SK-MEL-5 (cell line): ENCODE results near the gene BHLHE23. TPM values are rescaled to one million over a fixed set of nuclear protein-coding genes. Genes with fewer than 3 reads are reported as not detected.

Experiments
- DNase-seq: peaks from one replicate; pipeline ENCODE4 v3.0.0-alpha.2; 2016; ENCODE audit warnings: low read depth, low spot score
- in situ Hi-C: cut with HindIII; loops from 2 replicates; pipeline ENCODE4 v1.10.0; 2016; ENCODE audit warnings: low sequenced_read_pairs, high pct_unique_total_duplicates, low pct_unique_long_range_greater_than_20kb
- total RNA-seq: library from RNA; depleted of rRNA; stranded (reverse); fragments of >200 nt; shearing (Covaris generic); gene quantifications from 2 replicates; pipeline ENCODE4 v1.2.3, GENCODE V29; 2014

The BHLHE23 gene
- total RNA-seq, 1 experiment from 2014 or later: not detected

GRCh38 chr20:62985444-62985778, 21.4 kb downstream of the BHLHE23 start:
- in situ Hi-C loops: no loop called here
- no peak for DNase-seq

- in situ Hi-C loops: no loop called here
- DNase-seq: no peak
These were observed 21.9 kb downstream of the BHLHE23 start for GRCh38 chr20:62984666-62985443.

GRCh38 chr20:62983210-62983609, 23.6 kb downstream of the BHLHE23 start:
- in situ Hi-C loops: no loop called here
- DNase-seq: no peak

GRCh38 chr20:62982124-62983075, 24.4 kb downstream of the BHLHE23 start:
- DNase-seq: no peak
- in situ Hi-C loops: no loop called here

GRCh38 chr20:62980970-62981369, 25.8 kb downstream of the BHLHE23 start:
- peak; percentile 18 for DNase-seq
- in situ Hi-C loops: no loop called here

GRCh38 chr20:62980380-62980960, 26.3 kb downstream of the BHLHE23 start:
- in situ Hi-C loops: no loop called here
- no peak for DNase-seq

- in situ Hi-C loops: no loop called here
- no peak for DNase-seq
These were observed 26.8 kb downstream of the BHLHE23 start for GRCh38 chr20:62979876-62980373.

- in situ Hi-C loops: no loop called here
- DNase-seq: no peak
These were observed 27.5 kb downstream of the BHLHE23 start for GRCh38 chr20:62979310-62979709.

- in situ Hi-C loops: no loop called here
These were observed 28.2 kb downstream of the BHLHE23 start for GRCh38 chr20:62978561-62978943.

GRCh38 chr20:62977613-62978560, 28.9 kb downstream of the BHLHE23 start:
- DNase-seq: peak; percentile 63

More at GRCh38 chr20:62978561-62978943, 28.2 kb downstream of the BHLHE23 start:
- DNase-seq: no peak

GRCh38 chr20:62976886-62977285, 29.9 kb downstream of the BHLHE23 start:
- in situ Hi-C loops: no loop called here
- DNase-seq: no peak

More at GRCh38 chr20:62977613-62978560, 28.9 kb downstream of the BHLHE23 start:
- in situ Hi-C loops: no loop called here

- no peak for DNase-seq
- in situ Hi-C loops: no loop called here
These were observed 30.8 kb downstream of the BHLHE23 start for GRCh38 chr20:62975812-62976508.

- DNase-seq: no peak
- in situ Hi-C loops: no loop called here
These were observed 31.5 kb downstream of the BHLHE23 start for GRCh38 chr20:62975251-62975760.

- DNase-seq: no peak
- in situ Hi-C loops: no loop called here
These were observed 33.7 kb downstream of the BHLHE23 start for GRCh38 chr20:62972845-62973745.
